Hypothalamus (tissue), 51 donors: Measurements from ENCODE around the gene KCNH6.

Experiments used
- DNase-seq, 51 donors: peaks; one replicate each; lab custom pipeline; 2025; lab: John Stamatoyannopoulos, UW

Gene KCNH6

GRCh38 chr17:63588797-63589196 lies 65.6 kb downstream of the KCNH6 start:
- no peak for DNase-seq

GRCh38 chr17:63589646-63590045 lies 66.5 kb downstream of the KCNH6 start:
- DNase-seq = no peak

- DNase-seq = no peak
These were observed 69.6 kb downstream of the KCNH6 start for GRCh38 chr17:63592797-63593196.

- DNase-seq = no peak
These were observed 72.0 kb downstream of the KCNH6 start for GRCh38 chr17:63595132-63595531.
